RWPE2 (cell line): Measurements from ENCODE around the gene MYB.

Source experiments
- ATAC-seq: fragments of 200-7000 bp; cut with Tn5 transposase; 3 replicates; pipeline ENCODE4 v1.9.1; 2021; ENCODE audit warnings: low read depth
- DNase-seq: peaks from one replicate; pipeline ENCODE4 v3.0.0-alpha.2; 2020; ENCODE audit warnings: low spot score
- H3K27ac ChIP-seq: fragments of 450-650 bp; 2 replicates; pipeline ENCODE4 v1.5.1; 2017; ENCODE audit warnings: mild to moderate bottlenecking; ENCODE audit not compliant: poor library complexity, severe bottlenecking
- H3K27me3 ChIP-seq: fragments of 250-450 bp; sonication (Bioruptor Pico); 2 replicates; pipeline ENCODE4 v1.5.1; 2021; ENCODE audit warnings: mild to moderate bottlenecking, moderate library complexity; ENCODE audit not compliant: insufficient read depth, poor library complexity, severe bottlenecking
- H3K36me3 ChIP-seq: fragments of 250-450 bp; sonication (Bioruptor Pico); 2 replicates; pipeline ENCODE4 v1.5.1; 2020; ENCODE audit warnings: low read depth, mild to moderate bottlenecking, moderate library complexity
- H3K4me1 ChIP-seq: fragments of 250-450 bp; sonication (Bioruptor Pico); 2 replicates; pipeline ENCODE4 v1.5.1; 2021; ENCODE audit warnings: mild to moderate bottlenecking, moderate library complexity; ENCODE audit not compliant: insufficient read depth, poor library complexity, severe bottlenecking
- H3K4me3 ChIP-seq: fragments of 250-450 bp; sonication (Bioruptor Pico); 2 replicates; pipeline ENCODE4 v1.5.1; 2021; ENCODE audit warnings: mild to moderate bottlenecking, moderate library complexity; ENCODE audit not compliant: severe bottlenecking
- H3K9me3 ChIP-seq: fragments of 250-450 bp; sonication (Bioruptor Pico); 2 replicates; pipeline ENCODE4 v1.5.1; 2021; ENCODE audit warnings: mild to moderate bottlenecking, moderate library complexity; ENCODE audit not compliant: severe bottlenecking
- TF ChIP-seq, protein P1 (sequence below): fragments of 450-650 bp; IDR thresholded peaks from one replicate; pipeline ENCODE4 v1.5.1; 2017; ENCODE audit warnings: mild to moderate bottlenecking, moderate library complexity; ENCODE audit not compliant: poor library complexity, severe bottlenecking

Gene MYB

DNA sequence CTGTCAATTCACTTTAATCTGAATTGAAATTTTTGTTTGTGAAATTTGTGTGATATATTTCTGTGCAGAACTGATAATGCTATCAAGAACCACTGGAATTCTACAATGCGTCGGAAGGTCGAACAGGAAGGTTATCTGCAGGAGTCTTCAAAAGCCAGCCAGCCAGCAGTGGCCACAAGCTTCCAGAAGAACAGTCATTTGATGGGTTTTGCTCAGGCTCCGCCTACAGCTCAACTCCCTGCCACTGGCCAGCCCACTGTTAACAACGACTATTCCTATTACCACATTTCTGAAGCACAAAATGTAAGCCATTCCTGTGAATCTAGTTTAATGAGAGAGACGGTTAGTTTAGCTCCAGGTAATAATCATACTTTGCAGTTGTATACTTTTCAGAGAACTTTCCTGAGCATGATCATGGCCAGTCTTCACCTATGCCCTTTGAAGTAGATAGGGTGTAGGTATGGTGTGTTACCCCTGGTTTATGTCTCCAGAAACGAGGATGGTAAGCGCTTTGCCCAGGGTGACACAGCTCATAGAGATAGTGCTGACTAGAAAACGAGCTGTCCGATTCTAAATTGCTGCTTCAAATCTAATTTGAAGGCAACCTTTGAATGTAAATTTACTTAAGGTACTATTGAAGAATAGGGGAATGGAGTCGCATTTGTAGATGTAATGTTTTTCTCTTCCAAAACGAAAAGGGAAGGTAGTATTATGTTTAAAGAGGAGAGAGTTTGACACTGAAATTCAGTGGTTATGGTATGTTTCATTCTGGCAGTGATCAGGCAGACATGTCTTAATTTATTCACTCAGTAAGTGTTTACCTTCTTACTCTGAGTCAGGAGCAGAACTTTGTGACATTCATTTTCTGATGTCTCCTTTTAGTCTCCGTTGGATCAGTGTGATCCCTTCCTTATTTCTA, 11.4 kb downstream of the MYB start:
- no peaks in the 10 kb centered on the region for H3K4me1 ChIP-seq
- TF ChIP-seq, protein P1, sequence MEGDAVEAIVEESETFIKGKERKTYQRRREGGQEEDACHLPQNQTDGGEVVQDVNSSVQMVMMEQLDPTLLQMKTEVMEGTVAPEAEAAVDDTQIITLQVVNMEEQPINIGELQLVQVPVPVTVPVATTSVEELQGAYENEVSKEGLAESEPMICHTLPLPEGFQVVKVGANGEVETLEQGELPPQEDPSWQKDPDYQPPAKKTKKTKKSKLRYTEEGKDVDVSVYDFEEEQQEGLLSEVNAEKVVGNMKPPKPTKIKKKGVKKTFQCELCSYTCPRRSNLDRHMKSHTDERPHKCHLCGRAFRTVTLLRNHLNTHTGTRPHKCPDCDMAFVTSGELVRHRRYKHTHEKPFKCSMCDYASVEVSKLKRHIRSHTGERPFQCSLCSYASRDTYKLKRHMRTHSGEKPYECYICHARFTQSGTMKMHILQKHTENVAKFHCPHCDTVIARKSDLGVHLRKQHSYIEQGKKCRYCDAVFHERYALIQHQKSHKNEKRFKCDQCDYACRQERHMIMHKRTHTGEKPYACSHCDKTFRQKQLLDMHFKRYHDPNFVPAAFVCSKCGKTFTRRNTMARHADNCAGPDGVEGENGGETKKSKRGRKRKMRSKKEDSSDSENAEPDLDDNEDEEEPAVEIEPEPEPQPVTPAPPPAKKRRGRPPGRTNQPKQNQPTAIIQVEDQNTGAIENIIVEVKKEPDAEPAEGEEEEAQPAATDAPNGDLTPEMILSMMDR, result no peak
- H3K9me3 ChIP-seq, result no peaks in the 10 kb centered on the region
- no peaks in the 10 kb centered on the region for H3K27me3 ChIP-seq
- H3K27ac ChIP-seq, result no peak overlapping the region
- no peaks in the 10 kb centered on the region for H3K36me3 ChIP-seq
- DNase-seq (no peak), ATAC-seq (no peak)
- H3K4me3 ChIP-seq, result no peak overlapping the region

DNA sequence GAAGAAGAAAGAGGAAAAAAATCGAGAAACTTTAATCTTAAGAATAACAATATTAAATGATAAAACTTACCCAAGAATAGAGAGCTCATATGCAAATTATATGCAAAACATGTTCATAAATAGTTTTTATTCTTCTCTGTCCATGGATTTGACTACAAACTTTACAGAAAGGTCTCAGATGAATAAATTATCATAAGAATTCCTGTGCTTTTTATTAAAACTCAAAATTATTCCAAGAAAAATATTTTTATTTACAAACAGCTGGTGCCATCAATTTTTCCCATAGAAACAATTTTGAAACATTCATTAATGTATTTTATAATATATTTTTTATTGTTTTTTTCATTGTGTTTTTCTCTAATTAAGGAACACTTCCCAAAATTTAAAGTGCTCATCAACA, 12.1 kb downstream of the MYB start:
- ATAC-seq (no peak), DNase-seq (no peak)
- no peaks in the 10 kb centered on the region for H3K27me3 ChIP-seq
- TF ChIP-seq, protein P1, result no peak
- no peak overlapping the region for H3K4me3 ChIP-seq
- no peaks in the 10 kb centered on the region for H3K9me3 ChIP-seq
- H3K4me1 ChIP-seq, result no peaks in the 10 kb centered on the region
- no peaks in the 10 kb centered on the region for H3K36me3 ChIP-seq
- no peak overlapping the region for H3K27ac ChIP-seq

DNA sequence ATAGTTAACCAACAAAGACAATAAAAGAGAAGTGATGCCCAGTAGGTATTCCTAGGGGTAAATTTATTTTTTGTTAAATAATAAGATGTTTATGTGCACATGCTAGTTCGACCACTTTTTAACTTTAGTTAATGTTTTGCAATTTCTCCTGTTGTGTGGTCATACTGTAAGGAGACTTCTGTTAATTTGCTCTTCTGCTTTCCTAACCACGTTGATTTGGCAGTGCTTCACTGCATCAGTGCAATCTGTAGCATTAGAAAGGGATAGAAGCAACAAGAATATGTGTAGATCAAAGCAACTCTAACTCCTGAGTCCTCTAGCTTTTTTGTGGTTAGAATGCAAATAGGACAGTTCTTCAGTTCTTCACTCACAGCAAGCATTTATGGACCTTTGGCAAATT, 13.9 kb downstream of the MYB start:
- no peaks in the 10 kb centered on the region for H3K27me3 ChIP-seq
- no peak overlapping the region for H3K4me3 ChIP-seq
- H3K27ac ChIP-seq, result no peak overlapping the region
- DNase-seq (no peak), ATAC-seq (no peak)
- H3K4me1 ChIP-seq, result no peaks in the 10 kb centered on the region
- H3K9me3 ChIP-seq, result no peaks in the 10 kb centered on the region
- TF ChIP-seq, protein P1, result no peak
- no peaks in the 10 kb centered on the region for H3K36me3 ChIP-seq

DNA sequence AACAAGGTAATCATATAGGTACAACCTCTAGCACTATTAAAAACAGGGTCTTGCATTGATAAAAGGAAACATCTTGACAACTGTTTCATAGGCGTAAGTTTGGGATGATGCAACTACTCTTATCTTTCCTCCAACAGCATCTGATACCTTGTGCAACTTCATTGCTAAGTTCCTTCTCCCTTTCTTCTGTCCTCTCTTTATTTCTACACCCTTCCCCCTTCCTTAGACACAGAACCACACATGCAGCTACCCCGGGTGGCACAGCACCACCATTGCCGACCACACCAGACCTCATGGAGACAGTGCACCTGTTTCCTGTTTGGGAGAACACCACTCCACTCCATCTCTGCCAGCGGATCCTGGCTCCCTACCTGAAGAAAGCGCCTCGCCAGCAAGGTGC, 14.4 kb downstream of the MYB start:
- Histone ChIP-seq H3K27me3 (no peaks in the 10 kb centered on the region), H3K36me3 (no peaks in the 10 kb centered on the region), H3K27ac (no peak overlapping the region), H3K4me1 (no peaks in the 10 kb centered on the region), H3K4me3 (no peak overlapping the region), H3K9me3 (no peaks in the 10 kb centered on the region)
- TF ChIP-seq, protein P1, result no peak
- no peak for DNase-seq
- ATAC-seq, result no peak

DNA sequence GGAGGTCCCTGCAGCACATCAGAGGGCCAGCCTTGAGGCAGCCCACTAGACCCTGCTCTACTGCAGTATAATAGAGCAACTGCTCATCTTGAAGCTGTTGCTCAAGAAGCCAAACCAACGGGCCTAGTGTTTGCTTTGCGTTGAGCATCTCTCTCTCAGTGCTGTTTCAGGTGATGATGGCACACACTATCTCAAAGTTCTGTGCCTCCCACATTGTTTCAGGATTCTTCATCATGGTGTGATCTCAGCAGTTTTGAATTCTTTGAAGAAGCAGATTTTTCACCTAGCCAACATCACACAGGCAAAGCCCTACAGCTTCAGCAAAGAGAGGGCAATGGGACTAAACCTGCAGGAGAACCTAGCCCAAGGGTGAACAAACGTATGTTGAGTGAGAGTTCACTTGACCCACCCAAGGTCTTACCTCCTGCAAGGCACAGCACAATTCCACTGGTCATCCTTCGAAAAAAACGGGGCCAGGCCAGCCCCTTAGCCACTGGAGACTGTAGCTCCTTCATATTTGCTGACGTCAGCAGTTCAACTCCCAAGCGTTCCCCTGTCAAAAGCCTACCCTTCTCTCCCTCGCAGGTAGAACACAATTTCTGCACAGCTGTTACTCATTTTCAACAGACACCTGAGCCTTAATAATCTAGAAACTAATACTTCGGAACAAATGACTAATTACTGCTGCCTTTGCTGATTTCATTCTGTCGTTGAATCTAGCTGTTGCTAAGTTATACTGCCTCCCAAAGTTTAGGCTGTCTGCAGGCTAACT, 15.8 kb downstream of the MYB start:
- no peaks in the 10 kb centered on the region for H3K27me3 ChIP-seq
- no peaks in the 10 kb centered on the region for H3K9me3 ChIP-seq
- DNase-seq, result no peak
- H3K4me3 ChIP-seq, result no peak overlapping the region
- H3K27ac ChIP-seq, result no peak overlapping the region
- TF ChIP-seq, protein P1, result no peak
- H3K36me3 ChIP-seq, result no peaks in the 10 kb centered on the region
- no peak for ATAC-seq
- H3K4me1 ChIP-seq, result no peaks in the 10 kb centered on the region
